HG02759 (cell line): ENCODE measurements around the gene HIP1R.
"Not testable (repeated sequence)": the region's sequence is repeated elsewhere in the genome, so short reads cannot be mapped to it uniquely, and the experiment has no call there.

Experiments
- ATAC-seq: cut with Tn5 transposase; IDR thresholded peaks from one replicate; pipeline ENCODE4 v1.9.1; 2021; ENCODE audit warnings: mild to moderate bottlenecking, moderate library complexity; ENCODE audit not compliant: unreplicated experiment

Gene HIP1R

DNA sequence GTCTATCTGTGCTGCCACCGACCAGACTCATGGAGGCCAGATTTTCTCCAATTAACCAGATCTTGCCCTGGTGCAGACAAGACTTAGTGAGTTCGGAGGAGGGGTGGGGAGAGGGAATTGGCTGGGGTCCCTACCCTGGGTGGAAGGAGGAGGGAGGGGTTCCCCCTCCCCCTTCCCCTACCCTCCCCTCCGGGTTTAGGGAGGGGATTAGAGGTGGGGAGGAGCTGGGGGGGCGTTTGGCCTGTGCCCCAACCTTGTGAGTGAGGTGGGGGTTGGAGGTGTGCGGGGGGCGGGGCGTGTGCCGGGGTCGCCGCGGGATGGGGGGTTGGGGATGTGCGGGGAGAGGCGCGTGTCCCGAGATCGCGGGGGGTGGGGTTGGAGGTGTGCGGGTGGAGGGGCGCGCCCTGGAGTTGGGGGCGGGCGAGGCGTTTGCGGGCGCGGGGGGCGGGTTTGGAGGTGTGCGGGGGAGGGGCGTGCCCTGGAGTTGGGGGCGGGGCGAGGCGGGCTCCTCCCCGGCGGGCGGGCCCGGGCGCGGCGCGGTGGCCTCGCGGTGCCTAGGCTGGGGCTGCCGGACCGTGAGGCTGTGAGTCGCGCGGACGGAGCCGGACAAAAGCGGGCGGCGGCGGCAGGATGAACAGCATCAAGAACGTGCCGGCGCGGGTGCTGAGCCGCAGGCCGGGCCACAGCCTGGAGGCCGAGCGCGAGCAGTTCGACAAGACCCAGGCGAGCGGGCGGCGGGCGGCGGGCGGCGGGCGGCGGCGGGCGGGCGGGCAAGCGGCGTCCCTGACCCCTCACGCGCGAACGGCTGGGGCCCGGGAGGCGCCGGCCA lies at the start of gene HIP1R:
Gene HIP1R (plus strand): TSS at position 537 of the 829 bp plus-strand sequence. CDS start 94 bp downstream, at position 631.
- ATAC-seq = peak; percentile 57

- no peak for ATAC-seq
These were observed 49.8 kb upstream of the HIP1R start for GRCh38 chr12:122785503-122785902.

- ATAC-seq = no peak
These were observed 46.9 kb upstream of the HIP1R start for GRCh38 chr12:122788387-122788786.

GRCh38 chr12:122789637-122790036 lies 45.6 kb upstream of the HIP1R start:
- ATAC-seq = no peak

GRCh38 chr12:122790393-122791075 lies 44.7 kb upstream of the HIP1R start:
- ATAC-seq = no peak

GRCh38 chr12:122793685-122794106 lies 41.6 kb upstream of the HIP1R start:
- no peak for ATAC-seq

GRCh38 chr12:122795807-122796206 lies 39.5 kb upstream of the HIP1R start:
- no peak for ATAC-seq

GRCh38 chr12:122799641-122800243 lies 35.5 kb upstream of the HIP1R start:
- no peak for ATAC-seq

- no peak for ATAC-seq
These were observed 31.3 kb upstream of the HIP1R start for GRCh38 chr12:122803937-122804336.

DNA sequence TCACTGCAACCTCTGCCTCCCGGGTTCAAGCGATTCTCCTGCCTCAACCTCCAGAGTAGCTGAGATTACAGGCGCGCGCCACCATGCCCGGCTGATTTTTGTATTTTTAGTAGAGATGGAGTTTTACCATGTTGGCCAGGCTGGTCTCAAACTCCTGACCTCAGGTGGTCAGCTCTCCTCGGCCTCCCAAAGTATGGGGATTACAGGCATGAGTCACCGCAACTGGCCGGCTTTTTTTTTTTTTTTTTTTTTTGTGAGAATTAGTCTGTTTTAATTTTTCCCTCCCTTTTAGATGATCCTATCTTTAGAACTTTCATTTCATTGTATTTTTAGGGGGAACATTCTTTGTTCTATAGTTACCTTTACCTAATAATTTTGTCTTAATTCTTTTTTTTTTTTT lies 30.3 kb upstream of the HIP1R start:
- ATAC-seq = not testable (repeated sequence)

DNA sequence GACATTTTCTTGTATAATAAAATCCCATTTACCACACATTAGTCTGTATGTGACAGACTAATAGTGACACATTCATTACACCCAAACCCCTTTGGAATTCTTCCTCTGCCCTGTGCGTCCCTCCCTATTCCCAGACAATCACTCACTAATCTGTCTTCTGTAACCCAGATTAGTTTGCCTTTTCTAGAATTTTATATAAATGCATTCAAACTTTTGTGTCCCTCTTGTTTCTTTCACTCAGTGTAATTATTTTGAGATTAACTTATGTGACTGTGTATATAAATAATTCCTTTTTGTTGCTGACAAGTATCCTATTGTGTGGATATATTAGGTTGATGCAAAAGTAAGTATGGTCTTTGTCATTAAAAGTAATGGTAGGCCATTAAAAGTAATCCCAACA lies 27.6 kb upstream of the HIP1R start:
- no peak for ATAC-seq

GRCh38 chr12:122811777-122812176 lies 23.5 kb upstream of the HIP1R start:
- no peak for ATAC-seq

GRCh38 chr12:122813310-122813713 lies 21.9 kb upstream of the HIP1R start:
- peak; percentile 50 for ATAC-seq

- ATAC-seq = no peak
These were observed 16.0 kb upstream of the HIP1R start for GRCh38 chr12:122819209-122819785.

- ATAC-seq = no peak
These were observed 15.1 kb upstream of the HIP1R start for GRCh38 chr12:122820138-122820537.

- ATAC-seq = no peak
These were observed 14.4 kb upstream of the HIP1R start for GRCh38 chr12:122820838-122821271.

- no peak for ATAC-seq
These were observed 11.8 kb upstream of the HIP1R start for GRCh38 chr12:122823429-122823828.

GRCh38 chr12:122825773-122826724 lies 9.2 kb upstream of the HIP1R start:
- no peak for ATAC-seq

DNA sequence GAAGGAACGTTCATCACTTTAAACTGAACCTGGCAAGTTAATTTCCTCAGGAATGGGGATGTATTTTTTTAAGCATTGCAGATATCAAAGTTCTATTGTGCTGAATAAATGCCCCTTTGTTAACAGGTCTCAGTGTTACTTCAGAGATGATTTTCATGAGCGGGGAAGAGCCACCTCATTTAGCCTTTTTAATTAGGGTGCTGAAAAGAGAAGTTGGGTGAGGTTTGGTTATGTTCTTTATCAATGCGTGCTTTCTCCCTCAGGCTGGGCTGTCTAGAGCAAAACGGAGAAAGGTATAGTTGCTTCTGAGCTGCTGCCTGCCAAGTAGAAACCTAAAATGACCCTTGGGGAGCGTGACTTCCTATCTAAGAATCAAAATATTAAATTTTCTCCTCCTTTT lies 8.0 kb upstream of the HIP1R start:
- ATAC-seq = no peak

DNA sequence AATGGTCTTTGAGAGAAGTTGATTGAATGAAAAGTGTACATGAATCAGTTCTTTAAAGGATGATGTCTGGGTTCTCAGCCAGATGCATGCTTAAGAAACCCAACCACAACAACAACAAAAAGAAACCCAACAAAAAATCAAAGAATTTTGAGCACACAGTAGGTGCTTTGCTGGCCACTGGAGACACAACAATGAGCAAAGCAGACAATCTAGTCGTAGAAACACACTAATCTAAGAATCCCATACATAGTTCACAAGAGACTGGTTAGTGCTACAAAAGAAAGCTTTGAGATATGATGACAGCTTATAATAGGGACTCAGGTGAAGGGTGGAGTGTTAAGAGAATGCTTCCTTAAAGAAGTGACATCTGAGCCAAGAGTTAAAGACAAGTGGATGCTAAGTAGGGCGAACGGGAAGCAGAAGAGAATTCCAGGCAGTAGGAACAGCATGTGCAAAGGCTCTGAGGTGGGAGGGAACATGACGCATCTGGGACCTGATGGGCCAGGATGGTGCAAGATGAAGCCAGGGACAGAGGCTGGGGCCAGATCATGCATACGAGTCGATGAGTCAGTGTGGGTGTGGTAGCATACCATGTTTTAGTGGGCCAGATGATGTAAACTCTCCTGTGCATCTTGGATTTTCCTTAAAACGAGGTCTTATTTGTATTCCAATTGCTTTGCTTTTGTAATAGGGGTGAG lies 4.6 kb upstream of the HIP1R start:
- ATAC-seq = no peak
